GM12878 (cell line): Measurements from ENCODE around the gene AKT1S1. TPM values are rescaled to one million over a fixed set of nuclear protein-coding genes. Genes with fewer than 3 reads are reported as not detected.

Experiments
- ATAC-seq: fragments of 200-7000 bp; cut with Tn5 transposase; 3 replicates; pipeline ENCODE4 v1.9.1; 2020; ENCODE audit warnings: mild to moderate bottlenecking, moderate library complexity
- BruUV-seq: library from RNA; stranded (reverse); fragments of 400-500 nt; replicated peaks from 2 replicates; lab custom pipeline; 2021; lab: Mats Ljungman, UMichigan
- CTCF ChIA-PET: fragments of 300-600 bp; sonication (Branson Sonifier 250); formaldehyde crosslinking; extraction: SDS; loops from one replicate; lab custom pipeline; 2021; ENCODE audit warnings: inconsistent platforms; lab: Yijun Ruan, JAX
- POLR2A ChIA-PET: fragments of 350-600 bp; formaldehyde crosslinking; extraction: SDS; loops from one replicate; lab custom pipeline; 2021; ENCODE audit warnings: inconsistent platforms; lab: Charles Lee
- RAD21 ChIA-PET: fragments of 300-600 bp; sonication (Branson Sonifier 250); formaldehyde crosslinking; loops from one replicate; lab custom pipeline; 2023; ENCODE audit warnings: antibody characterized with exemption; ENCODE audit not compliant: unreplicated experiment; lab: Charles Lee
- SMC1A ChIA-PET: fragments of 300-600 bp; sonication (Branson Sonifier 250); formaldehyde crosslinking; loops from one replicate; lab custom pipeline; 2023; ENCODE audit not compliant: unreplicated experiment, uncharacterized antibody; lab: Charles Lee
- DNase-seq: peaks from one replicate; pipeline ENCODE4 v3.0.0-alpha.2; 2011; ENCODE audit warnings: low read depth, low spot score
- FAIRE-seq: peaks from 3 replicates; lab custom pipeline; 2011; peaks lifted over from hg19 to GRCh38; lab: Jason Lieb, UNC
- H2AFZ ChIP-seq: 2 replicates; pipeline ENCODE4 v1.6.0; 2011; ENCODE audit warnings: low read depth, low read length, control low read depth; ENCODE audit not compliant: control insufficient read depth
- H3K27ac ChIP-seq: 2 replicates; pipeline ENCODE4 v1.5.1; 2011; ENCODE audit warnings: control low read depth; ENCODE audit not compliant: control insufficient read depth, insufficient read depth
- H3K27me3 ChIP-seq, 2 experiments: replicated peaks in 1 of 2; 2 replicates each; pipeline versions ENCODE4 v1.6.0 to v1.6.1; 2011; ENCODE audit warnings: low read length in 1 of 2; ENCODE audit not compliant: control insufficient read depth in 2 of 2, insufficient read depth in 2 of 2
- H3K36me3 ChIP-seq, 2 experiments: 2 replicates each; pipeline ENCODE4 v1.5.1; 2011; ENCODE audit warnings: low read length in 1 of 2; ENCODE audit not compliant: control insufficient read depth in 2 of 2, insufficient read depth in 2 of 2
- H3K4me1 ChIP-seq: 2 replicates; pipeline ENCODE4 v1.6.1; 2011; ENCODE audit warnings: mild to moderate bottlenecking, low read length, moderate library complexity, mixed read lengths; ENCODE audit not compliant: control insufficient read depth, insufficient read depth
- H3K4me2 ChIP-seq: 2 replicates; pipeline ENCODE4 v1.6.0; 2011; ENCODE audit warnings: control low read depth; ENCODE audit not compliant: control insufficient read depth, insufficient read depth
- H3K4me3 ChIP-seq: fragments of 200-600 bp; sonication (generic); 2 replicates; pipeline ENCODE4 v1.5.1; 2016
- H3K79me2 ChIP-seq: 2 replicates; pipeline ENCODE4 v1.6.0; 2011; ENCODE audit warnings: low read length; ENCODE audit not compliant: control insufficient read depth, insufficient read depth
- H3K9ac ChIP-seq: 2 replicates; pipeline ENCODE4 v1.8.0; 2011; ENCODE audit warnings: low read length, control low read depth, mixed read lengths; ENCODE audit not compliant: control insufficient read depth, insufficient read depth
- H3K9me3 ChIP-seq: replicated peaks from 3 replicates; pipeline ENCODE4 v1.5.1; 2011; ENCODE audit warnings: mild to moderate bottlenecking, low read length; ENCODE audit not compliant: control insufficient read depth, insufficient read depth
- H4K20me1 ChIP-seq: 2 replicates; pipeline ENCODE4 v1.6.0; 2011; ENCODE audit not compliant: control insufficient read depth, insufficient read depth
- ASH2L ChIP-seq: fragments of 300-600, 200-600 bp; sonication (generic); IDR thresholded peaks from 2 replicates; pipeline ENCODE4 v1.6.1; 2017; ENCODE audit warnings: low read depth, mild to moderate bottlenecking, borderline replicate concordance
- HDAC2 ChIP-seq: fragments of 200-600 bp; sonication (generic); IDR thresholded peaks from 2 replicates; pipeline ENCODE4 v1.6.1; 2017
- JUNB ChIP-seq: IDR thresholded peaks from 2 replicates; pipeline ENCODE4 v1.6.1; 2016; ENCODE audit warnings: antibody characterized with exemption, mild to moderate bottlenecking
- MEF2B ChIP-seq: fragments of 450-650 bp; IDR thresholded peaks from 2 replicates; pipeline ENCODE4 v1.6.1; 2018; ENCODE audit warnings: mild to moderate bottlenecking, moderate library complexity; ENCODE audit not compliant: partially characterized antibody, poor library complexity, severe bottlenecking
- NFXL1 ChIP-seq: fragments of 450-650 bp; IDR thresholded peaks from 2 replicates; pipeline ENCODE4 v1.6.1; 2017; ENCODE audit warnings: antibody characterized with exemption, mild to moderate bottlenecking, borderline replicate concordance
- NR2C2 ChIP-seq: IDR thresholded peaks from 2 replicates; pipeline ENCODE4 v1.6.1; 2011; ENCODE audit warnings: borderline replicate concordance, low read depth; ENCODE audit not compliant: control insufficient read depth, insufficient read length
- PBX3 ChIP-seq: IDR thresholded peaks from 2 replicates; pipeline ENCODE4 v1.6.1; 2011; ENCODE audit warnings: mild to moderate bottlenecking, low read depth, low read length, moderate library complexity; ENCODE audit not compliant: insufficient replicate concordance
- POLR2AphosphoS2 ChIP-seq: IDR thresholded peaks from 2 replicates; pipeline ENCODE4 v1.6.1; 2011; ENCODE audit warnings: low read depth, mild to moderate bottlenecking, low read length, improper control_type of control experiment, moderate library complexity
- POU2F2 ChIP-seq: IDR thresholded peaks from 3 replicates; pipeline ENCODE4 v1.6.1; 2011; ENCODE audit warnings: low read depth, mild to moderate bottlenecking, low read length, borderline replicate concordance
- STAT1 ChIP-seq: fragments of 450-650 bp; conservative IDR thresholded peaks from 2 replicates; pipeline ENCODE4 v1.6.1; 2014; ENCODE audit warnings: antibody characterized with exemption, mild to moderate bottlenecking
- TAF1 ChIP-seq: IDR thresholded peaks from 2 replicates; pipeline ENCODE4 v1.6.1; 2011; ENCODE audit warnings: mild to moderate bottlenecking, low read depth, low read length, borderline replicate concordance
- USF2 ChIP-seq: IDR thresholded peaks from 2 replicates; pipeline ENCODE4 v1.6.1; 2011; ENCODE audit warnings: low read depth, low read length, improper control_type of control experiment, borderline replicate concordance
- YY1 ChIP-seq: IDR thresholded peaks from 2 replicates; pipeline ENCODE4 v1.6.1; 2011; ENCODE audit warnings: low read depth, mild to moderate bottlenecking, low read length
- ZNF622 ChIP-seq: fragments of 450-650 bp; IDR thresholded peaks from 2 replicates; pipeline ENCODE4 v1.6.1; 2017; ENCODE audit warnings: mild to moderate bottlenecking, inconsistent platforms
- ZZZ3 ChIP-seq: IDR thresholded peaks from 2 replicates; pipeline ENCODE4 v1.6.1; 2011; ENCODE audit warnings: low read depth; ENCODE audit not compliant: control insufficient read depth, insufficient read length
- WGBS: methylation state at CpG from one replicate; pipeline ENCODE4 v1.1.6; 2016; ENCODE audit warnings: low lambda C conversion rate; ENCODE audit not compliant: insufficient replicate concordance, insufficient coverage; ENCODE audit errors: missing lambda C conversion rate; 5-methylcytosine and 5-hydroxymethylcytosine counted together
- in situ Hi-C: fragments of 300-500 bp; cut with MboI; formaldehyde crosslinking; loops from 9 replicates; pipeline ENCODE4 v1.14.3; 2018; ENCODE audit warnings: mixed read lengths
- intact Hi-C: fragments of 100-400 bp; cut with micrococcal nuclease; formaldehyde crosslinking; loops from one replicate; pipeline ENCODE4 v1.14.2; 2022; ENCODE audit not compliant: unreplicated experiment
- polyA plus RNA-seq, 11 experiments: library from polyadenylated mRNA; depleted of rRNA in 4 of 11; unstranded in 6 of 11; stranded (reverse) in 5 of 11; fragments of >200 nt; fragmentation: Nextera tagmentation in 4 of 11; fragmentation: Illumina TruSeq in 1 of 11; extraction: Ambion mirVana in 4 of 11; extraction: Trizol in 1 of 11; gene quantifications; 1 replicate in 1 of 11; 2 replicates in 10 of 11; pipeline versions ENCODE4 v1.2.1 to v1.2.3, GENCODE V29; 2011 to 2016; ENCODE audit warnings: inconsistent platforms in 2 of 11, missing spikeins in 2 of 11, low read depth in 1 of 11
- total RNA-seq, 4 experiments: library from RNA; depleted of rRNA in 3 of 4; stranded (reverse); fragments of >200 nt in 3 of 4; fragmentation: Illumina TruSeq in 1 of 4; extraction: Trizol in 1 of 4; gene quantifications; 2 replicates each; pipeline versions ENCODE4 v1.2.1 to v1.2.3, GENCODE V29; 2013 to 2021

Gene AKT1S1
- total and polyA plus RNA-seq, 10 of the 15 experiments (the other 5 are each of a cell fraction or from before 2014, with no cell fraction given), result 0.43 to 23.0 (median 12.3) TPM

DNA sequence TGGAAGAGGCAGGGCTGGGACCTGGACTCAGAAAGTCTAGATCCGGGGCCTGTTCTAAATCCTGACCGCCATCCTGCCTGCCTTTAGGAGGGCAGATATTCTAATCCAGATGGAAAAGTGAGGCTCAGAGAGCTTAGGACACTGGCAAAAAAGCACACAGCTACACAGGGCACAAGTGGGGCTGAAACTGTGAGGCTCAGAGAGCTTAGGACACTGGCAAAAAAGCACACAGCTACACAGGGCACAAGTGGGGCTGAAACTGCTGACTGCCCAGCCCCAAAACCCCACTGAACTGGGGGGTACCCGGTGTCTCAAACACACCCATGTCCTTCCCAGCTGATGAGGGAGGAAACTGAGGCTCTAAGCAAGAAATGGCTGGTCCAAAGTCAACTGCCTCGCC is 2.0 kb downstream of the AKT1S1 start:
- H3K27me3 ChIP-seq, result no peaks in the 10 kb centered on the region
- no peaks in the 10 kb centered on the region for H3K9me3 ChIP-seq
- peaks cover 28% of the 10 kb centered on the region for H3K4me1 ChIP-seq
- H4K20me1 ChIP-seq, result no peaks in the 10 kb centered on the region
- H3K4me3 ChIP-seq, result peak overlapping the region; percentile 90
- intact Hi-C loops, result loop anchor here (5.0 kb wide), 1 partner anchor 52 kb away; the partner anchor contains the start of genes ATF5 and NUP62
- H3K36me3 ChIP-seq, result no peaks in the 10 kb centered on the region; a peak in 2 of 4 replicates
- POLR2A ChIA-PET, result interaction anchor here (0.5 to 3.0 kb wide), 7 partner anchors 8 to 669 kb away, joined by 3 to 23 read pairs (median 4); partner anchors contain the start of genes AP2A1, ATF5, FUZ and NUP62
- peak overlapping the region; percentile 95 for H3K27ac ChIP-seq
- no peak for DNase-seq
- H3K79me2 ChIP-seq, result peaks cover 26% of the 10 kb centered on the region
- peak overlapping the region; percentile 84 for H3K9ac ChIP-seq
- no peak for ATAC-seq
- no peak for FAIRE-seq
- RAD21 ChIA-PET, result interaction anchor here (1.0 to 1.1 kb wide), 2 partner anchors 15 to 55 kb away, joined by 3 read pairs; no protein-coding TSS in a partner anchor
- SMC1A ChIA-PET, result no interaction called here
- in situ Hi-C loops, result loop anchor here (25.0 kb wide), 1 partner anchor 1238 kb away; the partner anchor contains the start of genes CA11 and DBP
- H2AFZ ChIP-seq, result no peak overlapping the region
- WGBS, result 66% methylated on average over 4 of the region's 4 CpGs
- CTCF ChIA-PET, result interaction anchor here (0.7 kb wide), 1 partner anchor 36 kb away, joined by 4 read pairs; no protein-coding TSS in a partner anchor
- H3K4me2 ChIP-seq, result peak overlapping the region; percentile 87
- no peak for TF ChIP-seq HDAC2
- TF ChIP-seq YY1, result no peak
- no peak for TF ChIP-seq POLR2AphosphoS2
- TF ChIP-seq NR2C2, result no peak
- TF ChIP-seq ASH2L, result no peak
- TF ChIP-seq, all 136 proteins: peak for 0
- BruUV-seq, result no TSS peak

DNA sequence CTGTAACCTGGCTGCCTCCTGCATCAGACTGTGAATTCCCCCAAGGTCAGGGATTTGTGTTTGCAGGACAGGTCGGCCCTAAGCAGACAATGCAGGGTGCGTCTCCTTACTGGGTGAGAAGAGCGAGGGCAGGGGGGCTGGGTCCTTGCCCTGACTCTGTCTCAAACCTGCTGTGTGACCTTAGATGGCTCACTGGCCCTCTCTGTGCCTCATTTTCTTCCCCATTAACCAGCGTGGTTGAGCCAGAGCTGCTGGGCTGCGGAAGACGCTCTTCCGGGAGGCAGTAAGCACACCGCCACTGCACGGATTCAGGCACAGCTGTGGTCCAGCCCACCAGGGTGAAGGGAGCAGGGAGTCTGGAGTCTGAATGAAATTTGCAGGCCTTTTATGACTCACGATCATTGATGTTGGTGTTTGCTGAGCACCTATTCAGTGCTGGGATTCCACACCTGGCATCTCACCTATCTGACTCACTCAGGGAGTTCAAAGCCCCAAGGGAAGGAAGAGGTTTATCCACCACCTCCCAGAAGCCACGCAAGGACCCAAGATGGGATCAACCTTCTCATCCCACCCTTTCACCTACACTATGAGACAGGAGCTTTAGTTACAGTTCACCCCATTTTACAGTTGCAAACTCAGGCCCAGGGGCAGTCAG is 2.5 kb downstream of the AKT1S1 start:
- FAIRE-seq (no peak), ATAC-seq (no peak), DNase-seq (no peak)
- ChIA-PET CTCF (no interaction called here), SMC1A (no interaction called here), RAD21 (no interaction called here), POLR2A (no interaction called here)
- no peaks in the 10 kb centered on the region; a peak in 2 of 4 replicates for H3K36me3 ChIP-seq
- H3K4me2 ChIP-seq, result peak overlapping the region; percentile 87
- H3K9ac ChIP-seq, result peak overlapping the region; percentile 84
- intact Hi-C loops (loop anchor here (5.0 kb wide), 2 partner anchors 53 to 387 kb away; partner anchors contain the start of genes ATF5, NUP62 and RPL13A), in situ Hi-C loops (loop anchor here (25.0 kb wide), 1 partner anchor 1237 kb away; the partner anchor contains the start of genes CA11 and DBP)
- peaks cover 30% of the 10 kb centered on the region for H3K4me1 ChIP-seq
- H3K27ac ChIP-seq, result no peak overlapping the region
- no peak overlapping the region for H2AFZ ChIP-seq
- H3K27me3 ChIP-seq, result no peaks in the 10 kb centered on the region
- no peaks in the 10 kb centered on the region for H3K9me3 ChIP-seq
- peak overlapping the region; percentile 90; the same call in 1 of the 2 replicates for H3K4me3 ChIP-seq
- H3K79me2 ChIP-seq, result peaks cover 27% of the 10 kb centered on the region
- no TSS peak for BruUV-seq
- no peaks in the 10 kb centered on the region for H4K20me1 ChIP-seq
- 87% methylated on average over 11 of the region's 11 CpGs for WGBS
- TF ChIP-seq TAF1, result no peak
- no peak for TF ChIP-seq POU2F2
- no peak for TF ChIP-seq NFXL1
- TF ChIP-seq PBX3, result no peak
- TF ChIP-seq STAT1, result no peak
- no peak for TF ChIP-seq MEF2B
- no peak for TF ChIP-seq USF2
- TF ChIP-seq JUNB, result no peak
- no peak for TF ChIP-seq ZNF622
- TF ChIP-seq ZZZ3, result no peak
